Measurements from ENCODE around the gene COL4A2.
"Not testable (repeated sequence)": the region's sequence is repeated elsewhere in the genome, so short reads cannot be mapped to it uniquely, and the experiment has no call there.

Gene COL4A2

DNA sequence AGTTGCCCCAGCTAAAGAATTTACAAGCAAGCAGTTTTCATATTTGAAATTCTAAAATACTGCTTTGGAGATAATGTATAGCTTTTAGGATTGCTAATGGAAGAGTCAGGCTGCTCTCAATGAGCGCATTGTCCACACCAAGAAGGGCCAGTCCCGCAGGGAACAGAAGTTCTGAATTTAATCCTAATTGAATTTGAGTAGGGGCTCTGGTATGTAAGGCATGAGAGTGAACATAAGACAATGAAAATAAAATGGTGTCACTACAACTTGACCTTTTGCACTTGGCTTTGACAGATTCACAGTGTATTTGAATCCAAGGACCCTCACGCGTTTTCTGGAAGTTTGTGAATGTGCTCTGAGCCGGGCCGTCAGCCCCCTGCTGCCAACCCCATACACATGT, 221.8 kb downstream of the COL4A2 start:
- peaks cover 16% of the 10 kb centered on the region; the same call in 1 of the 2 replicates for H3K4me1 ChIP-seq (ENCODE audit: insufficient read depth, low read length)
- H3K9ac ChIP-seq (ENCODE audit: low read depth, low read length) = no peak overlapping the region

DNA sequence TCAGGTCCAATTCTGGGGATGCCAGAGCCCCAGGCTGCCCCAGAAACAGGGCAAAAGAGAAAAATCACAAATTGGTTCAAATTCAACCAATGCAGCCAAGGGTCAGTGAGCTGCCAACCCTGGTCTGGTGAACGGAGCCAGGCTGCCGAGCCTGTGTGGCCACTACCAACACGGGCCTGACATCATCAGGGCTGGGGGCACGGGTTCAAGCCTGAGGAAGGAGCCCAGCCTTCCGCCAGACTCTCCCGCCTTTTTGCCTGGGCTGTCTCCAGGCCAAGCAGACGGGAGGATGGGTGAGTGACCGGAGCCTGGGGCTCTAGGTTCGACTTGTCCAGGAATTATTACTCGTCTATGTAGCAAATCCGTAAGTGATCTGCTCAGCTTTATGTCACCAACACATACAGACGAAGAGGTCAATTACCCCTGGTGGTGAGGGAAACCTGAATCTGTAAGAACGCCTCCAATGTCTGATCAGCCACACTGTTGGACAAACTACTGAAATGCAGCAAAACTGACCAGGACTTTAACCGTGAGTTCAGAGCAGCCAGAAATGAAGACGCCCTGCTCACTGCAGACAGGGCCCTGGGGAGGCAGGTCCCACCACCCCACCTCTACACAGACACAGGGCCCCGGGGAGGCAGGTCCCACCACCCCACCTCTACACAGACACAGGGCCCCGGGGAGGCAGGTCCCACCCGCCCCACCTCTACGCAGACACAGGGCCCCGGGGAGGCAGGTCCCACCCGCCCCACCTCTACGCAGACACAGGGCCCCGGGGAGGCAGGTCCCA, 222.6 kb downstream of the COL4A2 start:
- peaks cover 16% of the 10 kb centered on the region; the same call in 1 of the 2 replicates for H3K4me1 ChIP-seq (ENCODE audit: insufficient read depth, low read length)
- no peak overlapping the region for H3K9ac ChIP-seq (ENCODE audit: low read depth, low read length)
- H3K9me3 ChIP-seq (ENCODE audit: control insufficient read depth, insufficient read depth, low read length) = no peaks in the 10 kb centered on the region
- H3K36me3 ChIP-seq (ENCODE audit: insufficient read depth, low read length) = no peaks in the 10 kb centered on the region

More for the DNA sequence above, 221.8 kb downstream of the COL4A2 start:
- Histone ChIP-seq H3K9me3 (ENCODE audit: control insufficient read depth, insufficient read depth, low read length) (no peaks in the 10 kb centered on the region), H3K36me3 (ENCODE audit: insufficient read depth, low read length) (no peaks in the 10 kb centered on the region)

DNA sequence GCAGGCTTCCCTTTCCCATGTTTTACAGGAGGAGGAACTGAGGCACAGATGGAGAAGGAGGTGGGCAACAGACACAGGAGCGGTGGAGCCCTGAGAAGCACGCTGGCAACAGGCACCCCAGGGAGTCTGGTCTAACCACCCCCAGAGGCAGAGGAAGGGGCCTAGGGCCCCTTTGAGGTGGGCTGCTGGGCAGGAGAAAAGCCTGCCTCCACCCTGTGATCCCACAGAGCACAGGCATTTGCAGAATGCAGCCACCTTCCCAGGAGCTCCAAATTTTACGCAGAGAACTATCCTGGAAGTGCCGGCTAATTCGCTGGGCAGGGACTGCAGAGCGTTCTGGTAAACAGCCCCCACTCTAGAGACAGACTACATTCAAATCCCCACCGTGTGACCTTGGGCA, 224.0 kb downstream of the COL4A2 start:
- Histone ChIP-seq H3K9me3 (ENCODE audit: control insufficient read depth, insufficient read depth, low read length) (no peaks in the 10 kb centered on the region), H3K9ac (ENCODE audit: low read depth, low read length) (no peak overlapping the region), H3K4me1 (ENCODE audit: insufficient read depth, low read length) (peaks cover 16% of the 10 kb centered on the region; the same call in 1 of the 2 replicates), H3K36me3 (ENCODE audit: insufficient read depth, low read length) (peaks cover under 1% of the 10 kb centered on the region; the same call in 1 of the 2 replicates)

DNA sequence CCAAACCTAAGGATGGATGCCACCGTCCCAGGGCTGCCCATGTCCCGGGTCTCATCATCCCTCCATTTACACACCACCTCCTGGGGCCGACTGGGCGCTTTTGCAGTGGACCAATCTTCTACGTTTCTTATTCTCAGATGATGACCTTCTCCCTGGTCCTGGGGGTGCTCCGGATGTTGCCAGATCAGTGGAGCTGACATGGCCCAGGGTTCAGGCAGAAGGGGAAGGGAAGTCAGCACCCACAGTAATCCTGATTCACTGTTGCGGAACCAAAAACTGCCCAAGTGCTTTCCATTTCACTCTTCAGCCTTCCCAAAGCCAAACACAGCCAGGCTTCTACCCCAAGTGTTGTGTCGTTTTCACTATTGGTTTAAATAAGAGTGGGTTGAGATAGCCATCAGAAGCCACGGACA, 224.6 kb downstream of the COL4A2 start:
- Histone ChIP-seq H3K9me3 (ENCODE audit: control insufficient read depth, insufficient read depth, low read length) (no peaks in the 10 kb centered on the region), H3K36me3 (ENCODE audit: insufficient read depth, low read length) (peaks cover 2% of the 10 kb centered on the region; the same call in 1 of the 2 replicates), H3K4me1 (ENCODE audit: insufficient read depth, low read length) (peaks cover 16% of the 10 kb centered on the region; the same call in 1 of the 2 replicates), H3K9ac (ENCODE audit: low read depth, low read length) (no peak overlapping the region)

DNA sequence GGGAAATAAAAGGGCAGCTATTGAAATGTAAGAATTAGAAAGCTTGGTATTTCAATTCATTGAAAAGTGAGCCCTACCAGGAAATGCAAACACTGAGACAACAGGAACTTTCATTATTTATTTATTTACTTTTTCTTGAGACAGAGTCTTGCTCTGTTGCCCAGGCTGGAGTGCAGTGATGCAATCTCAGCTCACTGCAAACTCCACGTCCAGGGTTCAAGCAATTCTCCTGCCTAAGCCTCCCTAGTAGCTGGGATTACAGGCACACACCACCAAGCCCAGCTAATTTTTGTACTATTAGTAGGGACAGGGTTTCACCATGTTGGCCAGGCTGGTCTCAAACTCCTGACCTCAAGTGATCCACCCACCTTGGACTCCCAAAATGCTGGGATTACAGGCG, 225.2 kb downstream of the COL4A2 start:
- H3K4me1 ChIP-seq (ENCODE audit: insufficient read depth, low read length) = peaks cover 16% of the 10 kb centered on the region; the same call in 1 of the 2 replicates
- H3K9ac ChIP-seq (ENCODE audit: low read depth, low read length); H3K9me3 ChIP-seq (ENCODE audit: control insufficient read depth, insufficient read depth, low read length); H3K36me3 ChIP-seq (ENCODE audit: insufficient read depth, low read length): not testable (repeated sequence)

DNA sequence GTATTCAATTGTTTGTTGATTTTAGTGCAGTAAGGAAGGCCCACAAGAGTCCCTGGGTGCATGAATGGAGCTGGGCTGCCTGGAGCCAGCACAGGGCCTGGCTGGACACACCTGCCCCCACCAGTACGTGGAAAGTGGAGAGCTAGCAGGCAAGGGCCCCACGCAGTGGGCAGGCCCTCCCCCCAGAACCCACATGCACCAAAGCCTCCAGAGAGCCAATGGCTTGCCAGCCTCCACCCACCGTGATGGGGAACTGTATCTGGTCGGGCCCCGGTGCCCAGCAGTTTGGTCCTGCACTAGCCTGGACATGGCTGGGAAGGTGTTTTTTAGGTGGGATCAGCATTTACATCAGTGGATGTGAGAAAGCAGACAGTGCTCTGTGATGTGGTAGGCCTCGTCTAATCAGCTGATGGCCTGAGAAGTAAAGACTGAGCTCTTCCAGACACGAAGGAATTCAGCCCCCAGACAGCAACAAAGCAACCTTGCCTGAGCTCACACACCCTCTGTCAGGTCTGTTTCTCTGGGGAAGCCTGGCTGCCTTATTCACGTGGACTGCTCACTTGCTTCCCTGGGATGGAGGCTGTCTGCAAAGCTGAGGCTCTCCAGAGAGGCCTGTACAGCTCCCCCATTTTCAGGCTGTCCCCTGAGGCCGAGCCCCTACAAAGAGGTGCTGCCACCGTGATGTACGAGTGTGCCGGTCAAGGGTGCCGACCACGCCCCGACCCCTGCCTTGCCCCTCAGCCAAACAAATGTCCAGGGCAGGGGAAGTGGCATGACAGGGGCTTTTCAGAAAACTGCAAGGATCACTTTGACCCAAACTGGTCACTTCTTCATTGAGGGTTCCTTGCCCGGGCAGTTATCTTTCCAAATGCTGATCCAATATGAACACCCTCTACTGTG, 226.9 kb downstream of the COL4A2 start:
- H3K9ac ChIP-seq (ENCODE audit: low read depth, low read length) = no peak overlapping the region
- H3K4me1 ChIP-seq (ENCODE audit: insufficient read depth, low read length) = peaks cover 16% of the 10 kb centered on the region; the same call in 1 of the 2 replicates

DNA sequence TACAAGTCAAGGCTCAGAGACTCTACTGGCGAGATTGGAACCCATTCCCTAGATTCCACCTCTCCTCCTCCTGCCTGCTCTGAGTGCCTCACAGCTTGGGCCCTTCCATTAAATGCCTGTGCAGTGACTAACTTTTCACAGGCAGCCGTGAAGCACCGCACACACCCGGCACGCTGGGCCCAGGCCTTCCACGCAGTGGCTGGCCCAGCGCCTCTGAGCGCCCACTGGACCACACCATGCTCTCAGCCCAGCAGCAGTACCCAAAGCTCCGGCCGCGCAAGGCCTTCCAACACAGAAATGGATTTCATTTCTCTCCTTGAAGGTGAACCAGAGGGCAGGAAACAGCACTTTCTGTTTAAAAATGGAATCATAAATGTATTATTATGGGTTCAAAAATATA, 228.4 kb downstream of the COL4A2 start:
- no peak overlapping the region for H3K9ac ChIP-seq (ENCODE audit: low read depth, low read length)
- H3K4me1 ChIP-seq (ENCODE audit: insufficient read depth, low read length) = peaks cover 10% of the 10 kb centered on the region; the same call in 1 of the 2 replicates
- no peaks in the 10 kb centered on the region for H3K9me3 ChIP-seq (ENCODE audit: control insufficient read depth, insufficient read depth, low read length)
- peaks cover 2% of the 10 kb centered on the region; the same call in 1 of the 2 replicates for H3K36me3 ChIP-seq (ENCODE audit: insufficient read depth, low read length)

More for the DNA sequence above, 226.9 kb downstream of the COL4A2 start:
- no peaks in the 10 kb centered on the region for H3K9me3 ChIP-seq (ENCODE audit: control insufficient read depth, insufficient read depth, low read length)
- H3K36me3 ChIP-seq (ENCODE audit: insufficient read depth, low read length) = peaks cover 2% of the 10 kb centered on the region; the same call in 1 of the 2 replicates

DNA sequence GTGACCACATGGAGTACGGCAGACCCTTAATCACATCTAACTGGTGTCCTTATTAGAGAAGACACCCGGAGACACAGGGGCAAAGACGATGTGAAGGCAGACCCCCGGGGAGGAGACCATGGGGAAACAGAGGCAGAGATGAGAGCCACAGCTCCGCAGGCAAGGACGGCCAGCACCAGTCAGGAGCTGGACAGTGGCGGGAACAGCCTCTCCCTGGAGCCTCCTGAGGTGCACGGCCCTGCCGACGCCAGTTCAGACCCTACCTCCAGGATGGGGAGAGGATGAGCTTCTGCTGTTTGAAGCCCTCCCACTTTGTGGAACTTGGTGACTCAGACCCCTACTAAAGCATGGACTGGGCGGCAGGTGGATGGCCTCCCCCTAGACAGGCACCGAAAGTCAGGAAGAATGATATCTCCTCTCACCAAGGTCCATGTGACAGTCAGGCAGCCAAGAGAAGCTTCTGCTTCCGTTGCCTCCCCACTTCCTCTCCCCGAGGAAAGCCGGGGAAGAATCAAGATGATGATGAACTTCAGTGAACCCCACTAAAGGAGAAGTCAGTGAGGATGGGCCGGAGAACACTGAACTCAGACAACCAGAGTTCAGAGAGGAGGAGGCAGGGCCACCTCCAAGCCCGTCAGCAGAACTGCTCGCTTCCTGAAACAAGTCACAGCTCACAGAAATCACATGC, 229.1 kb downstream of the COL4A2 start:
- Histone ChIP-seq H3K36me3 (ENCODE audit: insufficient read depth, low read length) (peaks cover 2% of the 10 kb centered on the region; the same call in 1 of the 2 replicates), H3K9ac (ENCODE audit: low read depth, low read length) (no peak overlapping the region), H3K4me1 (ENCODE audit: insufficient read depth, low read length) (peaks cover 9% of the 10 kb centered on the region; the same call in 1 of the 2 replicates), H3K9me3 (ENCODE audit: control insufficient read depth, insufficient read depth, low read length) (no peaks in the 10 kb centered on the region)

DNA sequence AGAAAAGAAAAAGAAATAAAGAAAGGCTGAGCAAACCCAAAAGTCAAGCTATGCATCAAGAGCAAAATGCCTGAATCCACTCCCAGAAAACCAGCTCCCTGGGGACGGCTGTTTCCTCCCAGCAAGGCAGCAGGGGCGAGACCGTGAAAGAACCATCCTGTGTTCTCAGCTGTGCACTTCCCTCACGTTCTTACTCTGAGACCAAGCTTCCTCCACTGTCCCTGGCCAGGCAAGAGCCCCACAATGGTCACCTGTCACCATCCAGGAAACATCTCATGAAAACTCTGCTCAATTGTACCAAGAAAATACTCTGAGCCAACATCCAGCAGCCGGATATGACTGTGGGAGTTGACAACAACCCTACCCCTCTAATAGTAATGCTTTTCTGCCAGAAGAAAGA, 231.5 kb downstream of the COL4A2 start:
- Histone ChIP-seq H3K36me3 (ENCODE audit: insufficient read depth, low read length) (peaks cover 2% of the 10 kb centered on the region; the same call in 1 of the 2 replicates), H3K9ac (ENCODE audit: low read depth, low read length) (no peak overlapping the region), H3K4me1 (ENCODE audit: insufficient read depth, low read length) (0 out of 2 replicates have a peak, but pooled peaks cover 7% of the 10 kb centered on the region), H3K9me3 (ENCODE audit: control insufficient read depth, insufficient read depth, low read length) (no peaks in the 10 kb centered on the region)

DNA sequence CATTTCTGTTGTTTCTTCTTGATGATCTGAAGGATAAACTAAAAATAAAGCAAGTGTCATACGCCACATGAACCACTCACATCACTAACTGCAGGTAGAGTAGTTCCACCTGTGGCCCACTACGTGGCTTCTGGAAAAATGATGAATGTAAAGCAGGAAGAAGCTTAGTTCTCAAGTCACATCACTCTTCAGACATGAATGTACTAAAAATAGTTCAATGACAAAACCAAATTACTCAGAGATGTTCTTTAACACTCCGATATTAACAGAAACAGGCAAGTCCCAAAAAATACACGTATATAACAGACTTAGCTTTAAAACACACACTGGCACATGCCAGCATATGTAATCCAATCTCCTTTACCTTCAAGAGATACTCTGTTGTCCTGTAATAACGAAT, 232.8 kb downstream of the COL4A2 start:
- H3K4me1 ChIP-seq (ENCODE audit: insufficient read depth, low read length) = 0 out of 2 replicates have a peak, but pooled peaks cover 7% of the 10 kb centered on the region
- peaks cover 5% of the 10 kb centered on the region; the same call in 1 of the 2 replicates for H3K36me3 ChIP-seq (ENCODE audit: insufficient read depth, low read length)
- no peaks in the 10 kb centered on the region for H3K9me3 ChIP-seq (ENCODE audit: control insufficient read depth, insufficient read depth, low read length)
- no peak overlapping the region for H3K9ac ChIP-seq (ENCODE audit: low read depth, low read length)

DNA sequence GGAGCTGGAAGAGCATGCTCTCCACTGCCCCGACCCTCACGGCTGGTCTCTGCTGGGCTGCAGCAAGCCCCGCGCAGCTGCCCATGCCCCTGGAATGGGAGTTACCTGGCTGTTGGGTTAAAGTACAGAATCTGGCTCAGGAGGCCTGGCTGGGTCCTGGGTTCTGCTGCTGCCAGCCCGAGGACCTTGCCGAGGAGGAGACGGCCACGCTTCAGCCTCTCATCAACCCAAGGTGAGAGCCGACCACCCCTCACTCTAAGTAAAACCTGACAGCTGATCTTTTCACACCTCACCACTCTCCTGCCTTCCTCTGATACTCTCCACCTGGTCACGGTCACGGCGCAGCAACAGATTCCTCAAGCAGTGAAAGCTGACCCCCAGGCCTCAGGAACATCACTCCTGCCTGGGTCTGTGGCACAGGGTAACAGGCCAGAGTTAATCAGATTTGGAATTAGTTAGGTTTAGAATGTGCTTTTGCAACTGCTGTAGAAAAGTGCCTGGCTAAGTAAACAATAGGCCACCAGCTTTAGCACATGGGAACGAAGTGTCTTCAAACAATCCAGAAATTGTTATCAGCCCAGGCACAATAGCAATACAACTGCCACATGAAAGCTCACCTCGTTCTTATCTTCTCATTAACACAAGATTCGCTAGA, 233.9 kb downstream of the COL4A2 start:
- Histone ChIP-seq H3K9me3 (ENCODE audit: control insufficient read depth, insufficient read depth, low read length) (peaks cover 2% of the 10 kb centered on the region; the same call in 1 of the 2 replicates), H3K9ac (ENCODE audit: low read depth, low read length) (no peak overlapping the region), H3K36me3 (ENCODE audit: insufficient read depth, low read length) (peaks cover 5% of the 10 kb centered on the region; the same call in 1 of the 2 replicates), H3K4me1 (ENCODE audit: insufficient read depth, low read length) (0 out of 2 replicates have a peak, but pooled peaks cover 7% of the 10 kb centered on the region)

DNA sequence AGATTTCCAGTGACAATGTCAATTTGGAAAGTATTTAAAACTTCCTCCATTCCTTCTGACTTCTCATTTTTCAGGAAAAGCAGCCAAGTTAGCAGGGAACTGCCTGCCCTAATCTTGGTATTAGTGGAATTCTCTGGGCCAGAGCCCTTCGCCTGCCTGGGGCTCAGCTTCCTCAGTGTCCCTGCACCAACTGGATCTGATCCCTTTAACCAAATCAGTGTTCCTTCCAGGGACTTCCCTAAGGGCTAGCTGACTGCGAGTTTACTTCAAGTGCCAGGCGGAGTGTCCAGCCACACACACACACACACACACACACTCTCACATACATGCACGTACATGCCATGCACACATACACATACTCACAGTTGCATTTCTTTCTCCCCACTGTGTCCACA, 234.4 kb downstream of the COL4A2 start:
- Histone ChIP-seq H3K4me1 (ENCODE audit: insufficient read depth, low read length) (0 out of 2 replicates have a peak, but pooled peaks cover 7% of the 10 kb centered on the region), H3K36me3 (ENCODE audit: insufficient read depth, low read length) (peaks cover 8% of the 10 kb centered on the region; the same call in 1 of the 2 replicates), H3K9ac (ENCODE audit: low read depth, low read length) (no peak overlapping the region), H3K9me3 (ENCODE audit: control insufficient read depth, insufficient read depth, low read length) (peaks cover 2% of the 10 kb centered on the region; the same call in 1 of the 2 replicates)

DNA sequence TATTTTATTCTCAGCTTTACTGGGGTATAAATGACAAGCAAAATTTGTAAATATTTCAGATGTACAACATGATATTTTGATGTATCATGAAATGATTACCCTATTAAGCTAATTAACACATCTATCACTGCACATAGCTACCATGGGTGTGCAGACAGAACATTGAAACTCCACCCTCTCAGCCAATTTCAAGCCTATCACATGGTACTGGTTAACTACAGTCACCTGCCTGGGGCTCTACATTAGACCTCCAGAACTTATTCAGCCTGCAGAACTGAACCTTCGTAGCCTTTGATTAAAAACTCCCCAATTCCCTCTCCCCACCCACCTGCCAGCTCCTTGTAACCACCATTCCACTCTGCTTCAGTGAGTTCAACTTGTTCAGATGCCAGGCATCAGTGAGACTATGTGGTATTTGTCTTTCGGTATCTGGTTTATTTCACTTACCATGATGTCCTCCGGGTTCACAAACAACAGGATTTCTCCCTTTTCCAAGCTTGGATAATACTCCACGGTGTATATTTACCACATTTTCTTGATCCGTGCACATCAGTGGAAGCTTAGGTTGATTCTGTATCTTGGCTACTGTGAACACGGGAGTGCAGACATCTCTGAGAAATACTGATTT, 235.2 kb downstream of the COL4A2 start:
- Histone ChIP-seq H3K9me3 (ENCODE audit: control insufficient read depth, insufficient read depth, low read length) (peaks cover 2% of the 10 kb centered on the region; the same call in 1 of the 2 replicates), H3K9ac (ENCODE audit: low read depth, low read length) (no peak overlapping the region), H3K36me3 (ENCODE audit: insufficient read depth, low read length) (peaks cover 13% of the 10 kb centered on the region), H3K4me1 (ENCODE audit: insufficient read depth, low read length) (0 out of 2 replicates have a peak, but pooled peaks cover 7% of the 10 kb centered on the region)
